Measurements from ENCODE around the gene C2orf74. TPM values are rescaled to one million over a fixed set of nuclear protein-coding genes. Genes with fewer than 3 reads are reported as not detected.
"Not testable (repeated sequence)": the region's sequence is repeated elsewhere in the genome, so short reads cannot be mapped to it uniquely, and the experiment has no call there.

C2orf74 gene
- total RNA-seq, 1 experiment from 2014 or later: 23.0 TPM

- no peak for DNase-seq (ENCODE audit: low read depth)
These were observed 11.1 kb downstream of the C2orf74 start for GRCh38 chr2:61173116-61173515.

GRCh38 chr2:61175036-61175435, 13.0 kb downstream of the C2orf74 start:
- DNase-seq (ENCODE audit: low read depth): no peak

DNA sequence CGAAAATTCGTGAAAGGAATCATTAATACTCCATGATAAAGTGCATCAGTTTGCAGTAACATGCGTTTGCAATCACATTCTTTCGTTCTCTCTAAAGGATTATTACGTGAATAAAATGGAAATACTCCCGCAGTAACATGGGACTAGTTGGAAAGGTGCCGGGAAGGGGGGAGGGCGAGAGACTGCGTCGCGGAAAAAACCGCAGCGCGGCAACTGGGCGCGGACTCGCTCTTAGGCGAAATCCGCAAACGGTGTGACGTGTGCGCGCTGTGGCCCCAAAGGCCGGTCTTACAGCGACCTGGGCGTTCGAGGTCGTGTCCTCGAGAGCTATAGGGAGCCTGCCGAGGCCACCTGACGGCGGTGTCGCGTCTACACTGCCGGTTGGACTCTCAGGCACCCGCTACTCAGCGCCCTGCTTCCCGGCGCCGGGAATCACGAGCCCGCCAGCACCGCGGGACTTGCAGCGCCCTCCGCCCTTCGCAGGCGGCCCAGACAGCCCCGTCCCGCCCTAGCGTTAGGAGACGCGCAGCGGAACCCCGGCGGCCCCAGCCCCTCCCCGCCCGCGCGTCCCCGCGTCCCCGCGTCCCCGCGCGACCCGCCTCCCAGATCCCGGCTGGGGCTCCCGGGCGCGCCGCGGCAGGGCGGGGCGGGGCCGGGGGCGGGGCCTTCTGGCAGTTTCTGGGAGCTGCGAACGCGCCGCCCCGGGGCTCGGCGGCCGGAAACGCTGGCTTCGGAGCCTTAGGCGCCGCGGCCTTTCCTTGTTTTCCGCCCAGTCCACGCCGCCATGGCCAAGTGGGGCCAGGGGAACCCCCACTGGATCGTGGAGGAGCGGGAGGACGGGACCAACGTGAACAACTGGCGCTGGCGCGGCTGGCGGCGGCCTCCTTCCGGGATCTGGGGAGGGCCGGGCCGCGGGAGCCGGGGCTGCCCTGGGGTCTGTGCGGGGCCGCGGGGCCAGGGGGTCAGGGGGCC, 15.1 kb downstream of the C2orf74 start:
- DNase-seq (ENCODE audit: low read depth): peak; percentile 90

DNA sequence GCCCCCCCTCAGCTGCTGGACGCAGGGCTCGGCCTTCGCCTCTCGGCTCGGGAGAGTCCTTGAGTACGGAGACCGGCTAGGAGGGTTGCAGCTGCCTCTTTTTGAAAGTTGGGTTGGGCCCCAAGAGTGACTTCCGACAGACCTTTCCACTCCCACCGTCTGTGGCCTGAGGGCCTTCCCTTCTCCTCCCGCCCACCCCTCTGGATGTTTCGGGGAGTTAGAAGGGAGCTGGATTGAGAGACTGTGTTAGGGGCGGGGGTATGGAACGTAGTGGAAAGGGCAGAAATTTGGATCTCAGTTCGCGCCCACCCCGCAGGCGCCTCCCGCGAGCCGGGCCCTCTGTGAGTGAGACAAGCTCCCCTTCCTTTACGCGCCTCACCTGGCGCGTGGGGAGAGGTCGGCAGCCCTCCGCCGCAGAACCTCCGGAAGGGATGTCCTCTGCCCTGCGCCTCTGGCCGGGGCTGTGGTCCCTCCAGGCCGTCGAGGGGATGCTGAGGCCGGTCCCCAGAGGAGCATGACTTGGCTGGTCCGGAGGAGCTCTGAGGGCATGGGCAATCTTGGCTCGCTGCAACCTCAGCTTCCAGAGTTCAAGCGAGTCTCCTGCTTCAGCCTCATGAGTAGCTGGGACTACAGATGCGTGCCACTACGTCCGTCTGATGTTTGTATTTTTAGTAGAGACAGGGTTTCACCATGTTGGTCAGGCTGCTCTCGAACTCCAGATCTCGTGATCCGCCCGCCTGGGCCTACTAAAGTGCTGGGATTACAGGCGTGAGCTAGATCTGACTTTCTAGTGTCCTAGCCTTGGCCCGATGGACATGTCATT, 15.9 kb downstream of the C2orf74 start:
- DNase-seq (ENCODE audit: low read depth): peak; percentile 18

DNA sequence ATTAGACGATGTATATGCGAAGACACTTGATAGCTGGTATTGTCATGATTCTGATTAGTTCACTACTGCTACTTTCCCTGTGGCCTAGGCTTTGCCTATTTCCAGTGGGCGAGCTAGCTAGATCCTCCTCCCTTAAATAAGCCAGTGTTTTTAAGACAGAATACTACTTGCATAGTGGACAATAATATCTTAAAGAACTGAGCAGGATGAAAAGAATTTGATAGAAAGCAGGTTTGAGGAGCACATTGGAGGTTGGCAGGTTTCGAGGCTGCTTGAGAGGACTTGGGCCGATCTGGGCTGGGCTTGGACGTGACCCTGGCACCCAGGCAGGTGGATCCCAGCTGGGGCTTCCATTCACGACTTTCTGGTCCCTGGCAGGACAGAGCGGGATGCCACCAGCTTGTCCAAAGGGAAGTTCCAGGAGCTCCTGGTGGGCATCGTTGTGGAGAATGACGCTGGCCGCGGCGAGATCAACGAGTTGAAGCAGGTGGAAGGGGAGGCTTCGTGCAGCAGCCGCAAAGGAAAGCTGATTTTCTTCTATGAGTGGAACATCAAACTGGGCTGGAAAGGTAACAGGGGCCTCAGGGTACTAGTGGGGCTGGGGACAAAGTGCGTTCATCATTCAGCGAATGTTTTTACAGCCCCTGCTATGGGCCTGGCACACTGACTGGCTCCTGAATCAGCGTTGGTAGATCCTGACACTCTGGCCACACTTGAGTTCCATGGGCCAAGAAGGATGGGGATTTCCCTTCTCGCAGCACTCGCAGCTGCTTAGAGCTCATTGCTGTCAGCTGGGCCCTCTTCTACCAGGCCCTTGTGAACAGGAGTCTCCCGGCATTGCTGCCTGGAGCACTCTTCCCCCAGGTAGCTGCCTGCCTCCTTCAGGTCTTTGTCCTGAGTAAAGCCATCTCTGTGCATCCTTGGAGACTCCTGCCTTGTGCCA, 16.9 kb downstream of the C2orf74 start:
- DNase-seq (ENCODE audit: low read depth): peak; percentile 14

DNA sequence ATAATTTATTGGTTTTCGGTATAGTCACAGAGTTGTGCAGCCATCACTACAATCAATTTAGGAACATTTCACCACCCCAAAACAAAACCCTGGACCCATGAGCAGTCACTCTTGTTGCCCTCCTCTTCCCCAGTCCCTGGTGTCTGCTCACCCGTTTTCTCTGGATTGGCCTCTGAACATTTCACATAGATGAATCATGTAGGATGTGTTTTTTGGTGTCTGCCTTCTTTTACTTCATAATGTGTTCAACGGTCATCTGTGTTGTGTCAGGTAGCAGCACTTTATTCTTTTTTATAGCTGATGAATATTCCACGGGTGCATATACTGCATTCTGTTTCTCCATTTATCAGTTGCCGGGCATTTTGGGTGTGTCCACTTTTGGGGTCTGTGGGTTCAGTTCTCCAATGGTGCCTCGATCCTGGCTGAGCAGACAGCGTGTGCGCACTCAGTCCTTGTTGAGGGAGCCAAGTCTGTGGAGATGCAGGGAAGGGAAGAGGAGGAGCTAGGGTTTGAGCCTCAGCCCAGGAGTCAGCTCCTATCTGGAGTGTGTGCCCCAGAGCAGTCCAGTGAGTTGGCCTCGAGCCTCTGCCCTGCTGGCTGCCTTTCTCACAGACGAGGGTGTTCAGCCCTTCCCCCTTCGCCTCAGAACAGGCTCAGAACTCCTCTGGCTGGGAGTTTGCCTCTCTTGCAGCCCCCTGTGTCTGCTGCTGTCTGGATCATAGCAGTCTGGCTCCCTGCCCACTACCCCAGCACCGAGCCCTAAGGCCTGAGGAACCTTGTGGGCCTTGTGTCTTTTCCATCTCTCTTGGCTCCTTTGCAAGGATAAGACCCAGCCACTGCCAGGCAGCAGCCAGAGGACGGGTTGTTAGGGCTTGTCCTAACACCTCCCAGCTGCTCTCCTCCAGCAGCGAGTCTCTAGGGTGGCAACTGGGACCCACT, 18.0 kb downstream of the C2orf74 start:
- peak; percentile 42 for DNase-seq (ENCODE audit: low read depth)

DNA sequence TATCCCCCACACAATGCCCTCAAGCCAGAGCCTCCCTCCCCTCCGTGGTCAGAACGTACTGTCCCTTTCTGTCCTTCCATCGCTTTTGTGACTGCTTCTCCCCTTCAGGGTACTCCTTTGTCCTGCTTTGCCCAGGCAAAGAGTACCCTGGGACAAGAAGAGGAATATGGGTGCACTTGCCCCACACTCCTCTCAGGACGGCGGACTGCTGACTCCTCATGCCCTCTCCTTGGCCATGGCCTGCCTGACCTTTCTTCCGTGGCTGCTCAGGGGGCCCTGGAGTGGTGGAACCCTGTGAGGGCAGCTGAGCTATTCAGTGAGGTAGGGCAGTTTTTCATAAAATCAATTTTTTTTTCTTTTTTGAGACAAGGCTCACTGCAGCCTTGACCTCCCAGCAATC, 18.7 kb downstream of the C2orf74 start:
- DNase-seq (ENCODE audit: low read depth): no peak

DNA sequence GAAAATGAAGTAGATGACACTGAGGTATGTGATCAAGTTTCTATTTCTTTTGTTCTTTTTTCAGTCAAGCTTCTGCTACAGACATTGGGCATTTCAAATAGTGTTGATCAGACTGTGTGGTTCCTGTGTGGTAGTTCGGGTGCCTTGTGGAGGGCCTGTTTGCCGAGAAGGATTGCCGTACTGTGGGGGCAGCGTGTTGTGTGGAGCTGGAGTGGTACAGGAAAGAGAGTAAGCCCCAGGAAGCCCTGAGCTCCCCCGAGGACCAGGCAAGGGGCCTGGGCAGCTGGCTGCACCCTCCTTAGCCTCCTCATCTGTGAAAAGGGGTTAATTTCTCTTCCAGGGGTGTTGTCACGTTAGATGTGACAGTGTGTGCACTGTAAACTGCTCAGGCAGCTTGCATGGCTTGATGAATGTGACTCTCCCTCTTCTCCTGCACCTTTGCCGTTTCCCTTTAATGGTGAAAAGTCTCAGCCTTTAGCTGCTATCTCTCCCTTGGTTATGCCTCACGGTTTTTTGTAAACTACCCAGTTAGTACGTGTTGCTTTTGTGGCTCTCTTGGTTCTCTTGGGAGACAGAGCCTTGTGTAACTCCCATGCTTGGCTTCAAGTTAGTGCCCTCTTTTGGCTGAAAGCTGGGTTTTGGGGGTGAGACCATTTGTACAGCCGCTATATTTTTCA, 19.5 kb downstream of the C2orf74 start:
- DNase-seq (ENCODE audit: low read depth): no peak

- DNase-seq (ENCODE audit: low read depth): no peak
These were observed 20.0 kb downstream of the C2orf74 start for GRCh38 chr2:61182059-61182383.

GRCh38 chr2:61183795-61184194, 21.8 kb downstream of the C2orf74 start:
- no peak for DNase-seq (ENCODE audit: low read depth)

- DNase-seq (ENCODE audit: low read depth): no peak
These were observed 22.3 kb downstream of the C2orf74 start for GRCh38 chr2:61184263-61184662.

GRCh38 chr2:61185231-61185728, 23.3 kb downstream of the C2orf74 start:
- no peak for DNase-seq (ENCODE audit: low read depth)

GRCh38 chr2:61187085-61187484, 25.1 kb downstream of the C2orf74 start:
- DNase-seq (ENCODE audit: low read depth): no peak

DNA sequence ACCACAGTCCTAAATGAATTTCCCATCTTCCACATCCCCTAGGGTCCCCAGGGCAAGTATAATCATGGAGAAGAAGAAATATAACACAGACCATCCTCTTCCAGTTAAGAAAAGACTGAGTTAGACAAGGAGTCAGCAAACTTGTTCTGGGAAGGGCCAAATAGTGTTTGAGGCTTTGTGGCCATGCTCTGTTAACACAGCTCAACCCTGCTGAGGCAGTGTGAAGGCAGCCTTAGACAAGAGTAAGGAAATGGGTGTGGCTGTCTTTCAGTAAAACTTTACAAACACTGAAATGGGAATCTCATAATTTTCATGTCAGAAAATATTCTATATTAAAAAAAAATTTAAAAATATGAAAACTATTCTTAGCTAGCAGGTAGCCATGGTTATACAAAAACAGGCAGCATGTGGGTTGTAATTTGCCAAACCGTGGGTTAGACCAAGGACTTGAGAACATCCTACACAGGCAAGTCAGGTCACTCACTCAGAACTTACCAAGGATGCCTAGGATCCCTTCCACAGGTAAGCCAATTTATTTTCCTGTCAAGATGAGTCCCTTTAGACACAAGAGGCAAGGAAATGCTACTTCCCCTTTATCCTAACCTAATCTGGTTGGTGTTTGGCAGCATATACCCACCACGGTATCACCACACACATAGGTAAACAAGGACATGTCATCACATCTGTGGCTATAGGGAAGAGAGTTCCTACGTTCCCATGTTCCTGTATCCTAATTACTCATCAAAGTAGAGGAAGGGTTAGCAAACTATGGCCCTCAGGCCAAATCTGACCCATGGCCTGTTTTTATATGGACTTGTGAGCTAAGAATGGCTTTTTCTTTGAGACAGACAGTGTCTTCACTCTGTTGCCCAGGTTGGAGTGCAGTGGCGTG, 31.9 kb downstream of the C2orf74 start:
- DNase-seq (ENCODE audit: low read depth): peak; percentile 8

DNA sequence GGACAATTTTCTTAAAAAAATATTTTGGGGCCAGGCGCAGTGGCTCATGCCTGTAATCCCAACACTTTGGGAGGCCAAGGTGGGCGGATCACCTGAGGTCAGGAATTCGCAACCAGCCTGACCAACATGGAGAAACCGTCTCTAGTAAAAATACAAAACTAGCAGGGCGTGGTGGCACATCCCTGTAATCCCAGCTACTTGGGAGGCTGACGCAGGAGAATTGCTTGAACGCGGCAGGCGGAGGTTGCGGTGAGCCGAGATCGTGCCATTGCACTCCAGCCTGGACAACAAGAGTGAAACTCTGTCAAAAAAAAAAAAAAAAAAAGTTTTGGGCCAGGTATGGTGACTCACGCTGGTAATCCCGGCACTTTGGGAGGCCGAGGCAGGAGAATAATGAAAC, 32.7 kb downstream of the C2orf74 start:
- DNase-seq (ENCODE audit: low read depth): not testable (repeated sequence)

GRCh38 chr2:61196671-61197070, 34.7 kb downstream of the C2orf74 start:
- peak; percentile 36 for DNase-seq (ENCODE audit: low read depth)

DNA sequence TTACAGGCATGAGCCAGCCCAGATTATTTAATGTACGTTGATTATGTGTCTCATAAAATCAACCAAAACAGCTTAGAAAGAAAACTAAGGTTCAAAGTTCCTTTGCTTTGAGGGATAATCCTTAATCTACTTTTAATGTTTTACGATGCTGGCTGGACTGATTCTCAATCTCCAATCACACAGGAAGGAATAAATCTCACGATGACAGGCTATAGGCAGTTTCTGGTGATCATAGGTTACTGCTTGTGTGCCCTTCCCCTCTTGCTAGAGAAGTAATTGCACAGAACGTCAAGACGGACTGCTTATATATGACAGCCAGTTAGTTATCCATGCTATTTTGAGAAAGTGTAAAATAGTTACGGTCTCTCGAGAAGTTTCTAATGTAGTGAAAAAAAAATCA, 43.1 kb downstream of the C2orf74 start:
- DNase-seq (ENCODE audit: low read depth): no peak

DNA sequence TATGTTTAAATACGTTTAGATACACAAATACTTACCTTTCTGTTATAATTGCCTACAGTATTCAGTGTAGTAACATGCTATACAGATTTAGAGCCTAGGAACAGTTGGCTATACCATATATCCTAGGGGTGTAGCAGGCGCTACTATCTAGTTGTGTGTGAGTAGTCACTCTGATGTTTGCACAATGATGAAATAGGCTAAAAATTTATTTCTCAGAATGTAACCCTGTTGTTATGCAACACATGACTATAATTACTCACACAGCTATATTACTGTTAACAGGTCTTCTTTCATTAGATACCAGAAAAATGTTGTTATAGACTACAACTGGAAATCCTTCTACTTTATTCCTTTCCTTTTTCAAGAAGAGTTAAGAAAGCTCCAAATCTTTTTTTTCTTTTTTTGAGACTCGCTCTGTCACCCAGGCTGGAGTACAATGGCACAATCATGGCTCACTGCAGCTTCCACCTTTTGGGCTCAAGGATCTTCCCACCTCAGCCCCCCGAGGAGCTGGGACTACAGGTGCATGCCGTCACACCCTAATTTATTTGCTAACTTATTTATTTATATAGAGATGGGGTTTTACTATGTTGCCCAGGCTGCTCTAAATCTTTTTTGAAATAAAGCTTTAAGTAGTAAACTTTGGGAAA, 48.5 kb downstream of the C2orf74 start:
- peak; percentile 7 for DNase-seq (ENCODE audit: low read depth)

All from M059J (cell line).